C4-2B (cell line): ENCODE results near the gene LMF2.

Source experiments
- CTCF ChIP-seq: fragments of 450-650 bp; conservative IDR thresholded peaks from 2 replicates; pipeline ENCODE4 v1.5.1; 2017; ENCODE audit warnings: mild to moderate bottlenecking
- ZFX ChIP-seq: fragments of 450-650 bp; IDR thresholded peaks from 2 replicates; pipeline ENCODE4 v1.6.1; 2017

GRCh38 chr22:50548040-50548920 is 40.8 kb upstream of the LMF2 start:
- TF ChIP-seq CTCF (no peak), ZFX (no peak)
